ENCODE data around the gene SARS1. TPM values are rescaled to one million over a fixed set of nuclear protein-coding genes. Genes with fewer than 3 reads are reported as not detected.

SARS1 gene
- total and polyA plus RNA-seq, 2 of the 8 experiments (the other 6 are each of a cell fraction or from before 2014, with no cell fraction given) = 83.1 to 146 TPM

- H3K4me2 ChIP-seq (ENCODE audit: insufficient read depth in 1 of 2, low read depth in 2 of 2, low read length in 2 of 2) = no peak overlapping the region
- H3K4ac ChIP-seq (replicated peaks; ENCODE audit: insufficient read length, low read depth, low read length) = no peak overlapping the region
- H2BK12ac ChIP-seq (ENCODE audit: low read depth, low read length) = no peak overlapping the region
- H3K79me1 ChIP-seq (ENCODE audit: low read depth, low read length) = no peaks in the 10 kb centered on the region
- DNase-seq (ENCODE audit: low read depth in 1 of 2, low spot score in 2 of 2) (no peak), FAIRE-seq (no peak)
- no peaks in the 10 kb centered on the region for H3K79me2 ChIP-seq (ENCODE audit: control insufficient read depth in 1 of 2, insufficient read depth in 2 of 2, low read length in 2 of 2)
- no peak overlapping the region for H3K18ac ChIP-seq (ENCODE audit: extremely low read depth, low read length)
- no peak overlapping the region for H2AFZ ChIP-seq (ENCODE audit: low read length)
- no peak overlapping the region for H3K9ac ChIP-seq (replicated peaks in 1 of 4; ENCODE audit: extremely low read depth in 1 of 4, low read depth in 3 of 4, low read length in 3 of 4)
- no peaks in the 10 kb centered on the region for H3K9me3 ChIP-seq (ENCODE audit: insufficient read depth in 2 of 2, low read depth in 1 of 2, low read length in 1 of 2)
- no peak overlapping the region for H4K5ac ChIP-seq (ENCODE audit: insufficient read length, low read depth, low read length)
- H3K4me1 ChIP-seq (replicated peaks in 1 of 4; ENCODE audit: control insufficient read depth in 3 of 4, insufficient read depth in 4 of 4, low read length in 3 of 4) = peaks cover 0 to 4% (median 1%) of the 10 kb centered on the region in 4 experiments; a peak in 1 of 7 replicates
- H2AK5ac ChIP-seq (ENCODE audit: low read depth, low read length) = no peak overlapping the region
- no peak overlapping the region for H3K23ac ChIP-seq (ENCODE audit: insufficient read length)
- no peak overlapping the region for H2BK20ac ChIP-seq (ENCODE audit: low read length)
- H3K27ac ChIP-seq (ENCODE audit: low read depth, low read length) = no peak overlapping the region
- ChIA-PET CTCF (ENCODE audit: partially characterized antibody) (interaction anchor here (1.3 to 32.0 kb wide), 7 partner anchors 7 to 56 kb away, joined by 3 to 651 read pairs (median 17); partner anchors contain the start of genes CELSR2 and SARS1), POLR2A (ENCODE audit: partially characterized antibody) (interaction anchor here (0.5 to 4.3 kb wide), 3 partner anchors 10 to 257 kb away, joined by 3 to 24 read pairs (median 3); partner anchors contain the start of gene SARS1)
- no peak overlapping the region for H4K91ac ChIP-seq (replicated peaks; ENCODE audit: insufficient read length, low read length)
- WGBS, 2 experiments (ENCODE audit: extremely low coverage in 1 of 2, insufficient coverage in 1 of 2, insufficient read length in 1 of 2, insufficient replicate concordance in 2 of 2, low coverage in 1 of 2, low lambda C conversion rate in 2 of 2, missing lambda C conversion rate in 1 of 2) = 83% methylated on average over 5 of the region's 5 CpGs; no CpG with 5 or more reads in 1 of the 2 experiments
- H3K36me3 ChIP-seq (ENCODE audit: control insufficient read depth in 2 of 4, insufficient read depth in 4 of 4, low read length in 3 of 4) = no peaks in the 10 kb centered on the region
- H2BK120ac ChIP-seq (replicated peaks; ENCODE audit: low read depth, low read length) = no peak overlapping the region
- H4K20me1 ChIP-seq (replicated peaks in 1 of 2; ENCODE audit: control insufficient read depth in 1 of 2, insufficient read depth in 2 of 2, low read length in 2 of 2) = no peaks in the 10 kb centered on the region
- no peak overlapping the region for H4K8ac ChIP-seq (ENCODE audit: extremely low read depth, insufficient read depth, low read length)
- no peak overlapping the region for H3K14ac ChIP-seq (ENCODE audit: insufficient read length)
- no peaks in the 10 kb centered on the region for H3K23me2 ChIP-seq (ENCODE audit: low read depth, low read length)
- H3K4me3 ChIP-seq (ENCODE audit: extremely low read depth in 1 of 4, insufficient read depth in 2 of 4, low read depth in 3 of 4, low read length in 4 of 4) = no peak overlapping the region
- no peak overlapping the region for H2BK15ac ChIP-seq (ENCODE audit: low read length)
- H3K56ac ChIP-seq (replicated peaks; ENCODE audit: insufficient read length, low read depth, low read length) = no peak overlapping the region
- no peak overlapping the region for H2BK5ac ChIP-seq (ENCODE audit: low read depth, low read length)
- H3K27me3 ChIP-seq (replicated peaks in 1 of 4; ENCODE audit: control insufficient read depth in 3 of 4, extremely low read depth in 1 of 4, insufficient read depth in 3 of 4, low read length in 3 of 4) = no peaks in the 10 kb centered on the region; a peak in 1 of 7 replicates
- TF ChIP-seq TAF1 (IDR thresholded peaks at IDR 0.05; ENCODE audit: low read depth, low read length) = no peak
- no peak for TF ChIP-seq SRF (IDR thresholded peaks at IDR 0.05; ENCODE audit: low read depth, low read length)
- TF ChIP-seq USF2 (IDR thresholded peaks at IDR 0.05; ENCODE audit: low read length) = no peak
- TF ChIP-seq SIRT6 (IDR thresholded peaks at IDR 0.05; ENCODE audit: low read length) = no peak
- no peak for TF ChIP-seq CBX5 (IDR thresholded peaks at IDR 0.05; ENCODE audit: low read depth, low read length)
- TF ChIP-seq JUN (IDR thresholded peaks at IDR 0.05; ENCODE audit: low read depth, low read length) = no peak
- no peak for TF ChIP-seq TBP (IDR thresholded peaks at IDR 0.05; ENCODE audit: low read depth, low read length)
- TF ChIP-seq CEBPB (IDR thresholded peaks at IDR 0.05; ENCODE audit: low read depth, low read length) = no peak
- TF ChIP-seq SUZ12 (IDR thresholded peaks at IDR 0.05; ENCODE audit: low read length) = no peak
- no peak for TF ChIP-seq PHF8 (conservative IDR thresholded peaks at IDR 0.05; ENCODE audit: low read depth, low read length)
- no peak for TF ChIP-seq TAF7 (optimal IDR thresholded peaks at IDR 0.05; ENCODE audit: borderline replicate concordance, low read depth, low read length)
- no peak for TF ChIP-seq RAD21 (IDR thresholded peaks at IDR 0.05 in 1 of 2, conservative IDR thresholded peaks at IDR 0.05 in 1 of 2; ENCODE audit: low read depth in 2 of 2, low read length in 2 of 2)
Observed at GRCh38 chr1:109204484-109204883, 9.2 kb upstream of the SARS1 start.
